GM19025 (cell line): ENCODE data around the gene DNAJC5.

Experiments used
- ATAC-seq: cut with Tn5 transposase; IDR thresholded peaks from one replicate; pipeline ENCODE4 v1.9.1; 2021; ENCODE audit warnings: mild to moderate bottlenecking, low read depth, moderate library complexity; ENCODE audit not compliant: unreplicated experiment

The DNAJC5 gene

DNA sequence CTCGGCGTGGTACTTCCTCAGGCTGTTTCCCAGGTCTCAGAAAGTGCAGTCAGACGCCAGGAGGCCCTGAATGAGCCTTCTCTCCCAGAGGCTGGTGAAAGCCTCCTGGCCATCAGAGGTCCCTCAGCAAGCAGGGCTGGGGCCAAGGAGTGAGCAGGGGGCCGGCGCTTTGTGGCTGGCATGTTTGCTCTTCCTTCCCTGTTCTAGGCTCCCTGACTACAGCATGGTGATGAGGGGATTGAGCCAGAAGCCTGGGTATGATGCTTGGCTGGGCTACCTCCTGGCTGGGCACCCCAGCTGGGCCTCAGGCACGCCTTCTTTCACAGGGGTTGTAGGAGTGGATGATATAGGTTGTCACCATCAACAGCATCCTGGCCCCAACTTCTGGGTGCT is 11.7 kb upstream of the DNAJC5 start:
- no peak for ATAC-seq

DNA sequence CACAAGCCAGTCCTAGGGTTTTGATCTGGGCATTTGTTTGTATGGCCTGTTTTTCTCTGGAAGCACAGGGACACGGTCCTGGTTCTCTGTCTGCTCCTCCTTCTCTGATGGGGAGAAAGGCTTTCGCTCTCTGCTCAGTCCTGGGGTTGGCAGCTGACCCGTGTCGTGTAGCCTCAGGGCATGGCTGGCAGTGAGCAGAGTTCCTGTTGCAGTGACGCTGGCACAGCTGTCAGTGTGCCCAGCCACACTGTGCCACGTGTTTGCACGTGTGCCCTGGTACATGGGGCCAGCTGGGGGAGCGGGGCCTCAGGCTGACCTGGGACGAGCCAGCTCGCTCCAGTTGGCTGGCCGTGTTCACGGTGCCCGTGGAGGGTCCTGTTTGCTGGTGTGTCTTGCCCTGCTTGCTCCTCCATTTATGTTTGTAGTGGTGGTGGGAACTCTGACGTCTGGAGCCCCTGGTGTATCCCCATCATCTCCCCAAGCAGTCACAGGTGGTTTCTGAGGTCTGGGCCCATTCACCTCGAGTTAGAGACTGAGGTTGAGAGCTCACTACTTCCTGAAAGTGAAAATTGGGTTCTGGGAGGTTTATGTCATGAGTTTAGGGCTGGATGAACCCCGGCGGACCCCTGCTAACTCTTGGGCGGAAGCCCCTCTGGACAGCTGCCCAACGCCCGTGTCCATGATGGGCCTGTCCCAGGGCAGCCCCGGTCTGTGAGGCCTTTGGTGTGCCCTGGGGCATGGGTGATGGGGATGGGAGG is 10.2 kb upstream of the DNAJC5 start:
- no peak for ATAC-seq

DNA sequence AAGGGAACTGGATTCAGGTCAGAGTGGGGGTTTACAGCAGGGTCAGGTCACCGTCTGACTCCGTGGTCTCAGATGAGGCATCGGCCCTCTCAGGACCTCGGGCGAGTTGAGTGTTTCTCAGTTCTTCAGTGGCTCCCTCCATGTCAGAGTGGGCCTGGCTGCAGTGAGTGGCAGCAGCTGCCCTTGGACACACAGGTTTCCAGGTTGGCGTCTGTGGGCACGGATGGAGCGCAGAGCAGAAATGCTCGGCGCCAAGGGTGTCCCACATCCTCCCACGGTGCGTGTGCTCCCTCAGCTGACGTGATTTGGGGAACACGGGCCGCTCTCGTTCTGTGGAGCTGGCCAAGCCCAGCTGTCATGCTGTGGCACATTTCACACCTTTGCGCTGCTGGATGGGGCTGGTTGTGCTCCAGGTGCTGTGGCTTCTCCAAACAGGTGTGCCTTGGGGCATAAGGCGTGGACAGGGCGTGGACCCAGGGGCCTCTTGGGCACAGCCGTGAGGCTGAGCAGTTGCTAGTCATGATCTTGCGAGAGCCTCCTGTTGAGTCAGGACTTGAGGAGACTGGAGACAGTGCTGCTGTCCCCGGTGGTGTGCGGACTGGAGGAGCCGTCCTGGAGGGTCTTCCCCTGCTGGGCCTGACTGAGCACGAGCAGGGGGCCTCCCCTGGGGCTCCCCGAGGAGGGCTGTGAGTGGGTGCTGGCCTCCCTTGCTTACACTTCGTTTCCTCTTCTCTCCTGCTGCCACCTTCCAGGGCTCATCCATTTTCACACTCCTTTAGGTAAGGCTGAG is 9.5 kb upstream of the DNAJC5 start:
- ATAC-seq: no peak

DNA sequence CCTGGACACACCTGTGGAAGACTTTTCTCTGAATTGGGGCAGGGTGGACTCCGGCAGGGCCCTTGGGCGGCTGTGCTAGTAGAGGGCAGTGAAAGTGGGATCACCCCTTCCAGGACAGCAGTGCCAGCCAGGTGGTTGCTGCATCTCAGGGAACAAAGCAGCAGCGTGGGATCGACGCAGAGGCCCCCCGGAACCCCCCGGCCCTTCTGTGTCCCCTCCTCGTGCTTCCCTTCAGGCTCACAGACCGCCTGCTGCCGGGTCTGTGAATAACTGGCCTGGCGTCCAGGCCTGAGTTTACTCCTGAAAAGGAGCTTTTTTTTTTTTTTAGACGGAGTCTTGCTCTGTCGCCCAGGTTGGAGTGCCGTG is 8.9 kb upstream of the DNAJC5 start:
- no peak for ATAC-seq

DNA sequence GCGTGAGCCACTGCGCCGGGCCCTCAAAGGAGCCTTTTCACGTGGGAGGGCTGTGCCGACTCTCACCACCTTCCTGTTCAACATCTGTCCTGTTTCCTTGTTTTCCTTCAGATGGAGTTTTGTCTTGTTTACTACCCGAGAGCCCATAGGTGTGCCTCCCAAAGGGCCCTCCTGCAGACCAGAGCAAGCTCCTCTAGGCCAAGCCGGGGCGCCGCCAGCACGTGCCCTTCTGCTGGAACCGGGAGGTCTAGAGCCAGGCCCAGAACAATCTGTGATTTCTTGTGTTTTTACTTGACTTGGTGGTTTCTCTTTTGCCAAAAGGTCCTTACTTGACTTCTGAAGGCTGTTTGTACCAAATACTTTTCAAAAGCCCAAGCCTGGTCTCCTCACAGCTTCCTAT is 8.0 kb upstream of the DNAJC5 start:
- ATAC-seq: no peak

DNA sequence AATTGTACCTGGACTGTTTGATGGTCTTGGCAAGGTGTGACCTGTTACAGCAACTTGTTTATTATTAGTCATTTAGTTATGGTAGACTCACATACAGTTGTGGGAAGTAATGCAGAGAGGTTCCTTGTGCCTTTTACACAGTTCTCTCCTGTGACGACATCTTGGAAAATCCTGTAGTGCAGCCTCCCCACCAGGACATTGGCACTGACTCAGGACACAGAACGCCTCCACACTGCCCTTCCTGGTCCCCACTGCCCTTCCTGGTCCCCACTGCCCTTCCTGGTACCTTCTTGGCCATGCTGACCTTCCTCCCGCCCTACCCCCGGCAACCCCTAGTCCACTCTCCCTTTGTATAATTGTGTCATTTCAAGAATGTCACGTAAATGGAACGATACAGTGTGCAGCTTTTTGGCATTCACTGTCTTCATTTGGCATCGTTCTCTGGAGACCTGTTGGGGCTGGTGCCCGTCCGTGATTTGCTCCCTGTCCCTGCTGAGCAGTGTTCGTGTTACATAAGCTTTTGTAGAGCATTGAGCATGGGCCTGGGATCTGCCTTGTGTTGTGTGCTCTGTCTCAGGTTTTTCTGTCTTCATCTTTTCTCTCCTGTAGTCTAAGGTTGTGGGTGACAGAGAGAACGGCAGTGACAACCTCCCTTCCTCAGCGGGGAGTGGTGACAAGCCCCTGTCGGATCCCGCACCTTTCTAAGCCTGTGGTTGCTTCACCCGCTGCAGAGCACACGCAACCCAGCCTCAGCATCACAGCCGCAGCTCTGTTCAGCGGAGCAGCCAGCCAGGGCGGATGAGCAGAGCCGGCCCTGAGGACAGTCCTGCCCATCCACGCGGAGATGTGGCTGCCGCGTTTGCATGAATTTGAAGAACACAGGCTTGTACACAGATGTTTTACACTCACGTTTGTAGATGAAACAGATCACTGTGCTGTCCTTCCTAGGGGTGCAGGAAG is 5.4 kb upstream of the DNAJC5 start:
- ATAC-seq: no peak

DNA sequence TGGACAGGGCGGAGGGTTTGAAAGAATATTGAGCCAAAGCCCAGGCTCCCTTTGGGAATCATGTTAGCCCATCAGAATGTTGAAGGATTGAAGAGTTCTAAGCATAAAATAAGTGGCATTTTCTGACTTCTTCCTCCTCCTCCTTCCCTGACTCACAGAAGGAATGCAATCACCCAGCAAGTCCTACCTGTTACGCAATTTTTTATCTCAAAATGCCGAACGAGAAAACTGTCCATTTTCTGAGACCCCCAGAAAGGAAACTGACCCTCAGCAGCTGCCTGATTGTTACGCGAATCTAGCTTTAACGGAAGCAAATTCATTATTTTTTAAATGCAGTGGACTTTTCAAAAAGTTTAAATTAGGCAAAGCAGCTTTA is 4.7 kb upstream of the DNAJC5 start:
- no peak for ATAC-seq

DNA sequence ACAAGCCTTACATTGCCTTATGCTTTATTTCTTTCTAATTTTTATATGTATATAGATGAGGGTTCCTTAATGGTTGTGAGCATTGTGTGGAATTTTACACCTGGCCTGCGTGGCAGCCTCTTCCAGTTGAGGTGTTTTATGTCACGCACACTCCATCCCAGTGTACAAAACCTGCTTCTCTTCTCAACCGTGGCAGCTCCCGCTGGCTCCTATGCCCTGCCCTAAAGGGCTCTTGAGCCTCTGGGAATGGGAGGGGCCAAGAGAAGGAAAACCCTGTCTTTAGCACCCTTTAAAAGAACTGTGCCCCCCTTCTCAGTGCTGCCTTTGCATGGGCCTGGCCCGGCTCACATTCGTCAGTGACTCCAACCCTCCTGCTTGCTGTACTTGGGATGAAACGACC is 4.3 kb upstream of the DNAJC5 start:
- no peak for ATAC-seq

DNA sequence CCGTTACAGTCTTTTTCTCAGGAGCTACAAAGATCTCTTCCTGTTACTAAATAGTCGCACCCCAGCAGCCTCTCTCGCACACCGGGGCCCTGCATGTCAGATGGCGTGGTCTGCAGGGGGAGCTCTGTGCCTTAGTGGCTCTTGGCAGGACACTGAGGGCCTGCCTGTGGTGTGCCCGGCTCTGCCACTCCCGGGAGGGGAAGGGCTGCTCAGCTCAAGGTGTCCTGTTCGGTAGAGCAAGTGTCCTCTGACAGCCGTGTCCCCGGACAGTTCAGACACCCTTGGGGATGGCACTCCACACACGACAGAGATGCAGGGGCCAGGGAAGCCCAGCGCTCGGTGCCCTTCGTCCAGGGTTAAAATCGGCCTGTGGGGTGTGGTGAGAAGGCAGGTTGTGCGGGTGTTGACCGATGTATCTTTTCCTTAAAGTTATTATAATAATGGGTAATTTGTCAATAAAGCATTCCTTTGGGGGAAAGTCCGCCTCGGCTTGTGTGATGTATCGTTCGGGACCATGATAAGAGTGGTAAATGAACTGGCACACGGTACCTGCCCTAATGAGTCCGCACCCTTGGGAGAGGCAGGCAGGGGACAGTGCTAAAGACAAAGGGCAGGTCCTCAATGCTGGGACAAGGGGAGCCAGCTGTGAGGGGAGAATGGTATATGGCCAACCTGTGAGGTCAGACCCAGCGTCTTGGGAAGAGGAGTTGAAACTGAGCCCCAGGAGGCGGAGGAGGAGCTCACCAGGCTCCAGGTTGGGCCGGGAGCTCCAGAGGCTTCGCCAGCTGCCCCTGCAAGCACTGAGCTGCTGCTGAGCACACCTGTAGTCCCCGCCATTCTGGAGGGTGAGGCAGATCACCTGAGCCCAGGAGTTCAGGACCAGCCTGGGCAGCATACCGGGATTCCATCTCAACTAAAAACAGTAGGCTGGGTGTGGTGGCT is 3.6 kb upstream of the DNAJC5 start:
- no peak for ATAC-seq

DNA sequence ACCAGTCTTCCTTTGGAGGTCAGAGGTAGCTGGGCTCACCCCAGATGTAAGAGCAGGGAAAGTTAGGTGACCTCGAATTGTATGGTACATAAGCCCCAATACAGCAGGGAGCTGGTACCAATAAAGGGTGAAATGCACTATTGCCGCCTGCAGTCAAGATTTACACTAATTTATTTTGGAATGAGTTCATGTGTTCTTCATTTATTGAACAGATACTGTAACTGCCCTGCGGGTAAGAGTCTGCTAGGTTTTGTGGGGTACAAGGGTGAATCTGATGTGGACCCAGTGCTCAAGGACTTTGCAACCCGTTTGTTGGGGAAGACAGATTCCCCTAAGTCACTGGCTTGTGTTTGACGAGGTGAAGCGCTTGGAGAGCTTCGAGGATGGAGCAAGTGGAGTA is 2.5 kb upstream of the DNAJC5 start:
- ATAC-seq: no peak

DNA sequence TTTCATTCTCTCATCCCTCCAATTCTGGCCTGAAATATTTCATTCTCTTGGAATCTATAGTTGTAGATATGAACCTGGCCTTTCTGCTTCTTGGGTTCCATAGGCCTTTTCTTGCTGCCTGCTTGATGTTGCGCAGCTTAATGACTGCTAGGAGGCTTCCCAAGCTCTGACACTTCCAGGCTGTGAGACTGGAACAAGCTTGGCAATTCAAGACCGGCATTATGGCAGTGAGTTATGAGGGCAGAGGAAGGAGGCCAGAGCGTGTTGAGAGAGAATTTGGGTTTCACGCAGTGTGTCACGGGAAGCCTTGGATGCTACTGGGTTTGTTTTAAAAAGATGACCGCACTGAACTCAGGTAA is 948 bp upstream of the DNAJC5 start:
- no peak for ATAC-seq

DNA sequence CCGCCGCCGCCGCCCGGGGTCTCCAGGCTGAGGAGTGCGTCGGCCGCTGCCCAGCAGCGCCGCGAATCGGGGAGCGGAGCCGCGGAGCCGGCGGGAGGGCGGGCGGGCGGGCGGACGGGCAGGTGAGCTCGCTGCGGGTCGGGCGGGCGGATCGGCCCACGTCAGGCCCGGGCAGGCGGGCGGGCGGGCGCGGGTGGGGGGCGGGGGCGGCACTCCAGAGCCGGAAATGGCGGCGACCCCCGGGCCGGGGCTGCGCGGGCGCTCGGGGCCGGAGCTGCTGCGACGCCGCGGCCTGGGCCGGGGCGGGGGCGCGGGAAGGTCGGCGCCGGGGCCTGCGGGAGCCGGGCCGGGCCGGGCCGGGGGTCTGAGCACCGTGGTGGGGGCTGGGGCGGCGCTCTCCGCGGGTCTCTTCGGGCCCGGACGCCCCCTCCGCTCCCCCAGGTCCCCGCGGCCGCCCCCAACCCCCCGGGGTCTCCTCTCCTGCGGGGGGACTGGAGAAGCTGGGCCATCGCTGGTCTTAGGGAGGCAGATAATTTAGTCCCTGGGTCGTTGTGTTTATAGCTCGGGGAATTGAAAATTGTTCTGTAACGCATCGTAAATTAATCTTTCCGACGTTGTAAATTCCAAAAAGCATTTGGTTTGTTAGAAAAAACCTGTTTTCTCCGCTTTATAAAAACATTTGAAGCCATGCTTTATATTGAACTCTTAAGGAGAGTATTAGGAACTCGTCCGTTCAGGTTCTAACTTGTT is 451 bp downstream of the DNAJC5 start:
- ATAC-seq: no peak

DNA sequence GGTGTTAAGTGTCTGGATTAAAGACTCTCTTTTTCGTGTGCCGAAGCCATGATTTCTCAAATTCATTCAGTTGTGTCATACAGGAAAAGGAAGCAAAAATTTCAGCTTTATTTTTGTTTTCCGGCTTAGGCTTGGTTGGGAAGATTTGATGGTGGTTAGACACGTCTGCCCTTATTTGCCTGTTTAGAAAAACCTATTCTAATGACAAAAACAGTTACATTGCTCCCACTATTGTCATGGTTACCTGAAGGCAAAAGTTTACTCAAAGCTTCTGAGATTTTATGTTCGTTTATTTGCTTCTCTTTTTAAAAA is 982 bp downstream of the DNAJC5 start:
- ATAC-seq: no peak

DNA sequence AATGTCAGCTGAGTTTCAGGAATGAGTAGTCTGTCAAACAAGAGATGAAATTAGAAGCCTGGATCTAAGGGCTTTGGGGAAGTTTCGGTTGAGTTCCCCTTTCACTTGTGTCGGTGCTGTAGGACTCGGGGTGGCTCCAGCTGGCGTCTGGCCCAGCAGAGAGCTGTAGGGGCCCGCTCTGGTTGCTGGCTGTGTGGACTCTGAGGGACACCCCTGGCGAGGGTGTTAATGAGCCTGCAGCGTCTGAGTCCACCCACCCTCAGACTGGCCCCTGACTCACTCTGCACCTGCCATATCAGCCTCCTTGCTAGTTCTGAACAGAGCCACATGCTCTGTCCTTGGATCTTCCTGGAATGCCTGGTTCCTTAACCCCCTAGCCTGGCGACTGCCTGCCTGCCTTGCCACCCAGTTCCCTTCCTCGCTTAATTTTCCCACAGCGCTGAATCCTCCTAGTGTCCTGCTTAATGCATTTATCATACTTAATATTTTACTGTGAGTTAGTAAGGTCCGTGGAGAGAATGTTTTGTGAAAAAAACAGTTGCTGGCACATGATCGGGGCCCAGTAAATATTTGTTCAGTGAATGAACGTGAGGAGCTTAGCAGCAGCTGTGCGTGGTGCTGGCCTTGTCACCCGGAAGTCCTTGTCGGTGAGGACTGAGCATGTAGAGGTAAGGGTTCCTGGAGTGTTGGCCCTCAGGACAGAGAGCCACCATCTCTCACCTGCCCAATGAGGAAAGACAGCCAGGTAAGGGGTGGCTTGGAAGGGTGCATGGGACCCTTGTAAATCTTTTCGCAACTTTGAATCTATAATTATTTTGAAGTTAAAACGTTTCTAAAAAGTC is 1.6 kb downstream of the DNAJC5 start:
- ATAC-seq: no peak

DNA sequence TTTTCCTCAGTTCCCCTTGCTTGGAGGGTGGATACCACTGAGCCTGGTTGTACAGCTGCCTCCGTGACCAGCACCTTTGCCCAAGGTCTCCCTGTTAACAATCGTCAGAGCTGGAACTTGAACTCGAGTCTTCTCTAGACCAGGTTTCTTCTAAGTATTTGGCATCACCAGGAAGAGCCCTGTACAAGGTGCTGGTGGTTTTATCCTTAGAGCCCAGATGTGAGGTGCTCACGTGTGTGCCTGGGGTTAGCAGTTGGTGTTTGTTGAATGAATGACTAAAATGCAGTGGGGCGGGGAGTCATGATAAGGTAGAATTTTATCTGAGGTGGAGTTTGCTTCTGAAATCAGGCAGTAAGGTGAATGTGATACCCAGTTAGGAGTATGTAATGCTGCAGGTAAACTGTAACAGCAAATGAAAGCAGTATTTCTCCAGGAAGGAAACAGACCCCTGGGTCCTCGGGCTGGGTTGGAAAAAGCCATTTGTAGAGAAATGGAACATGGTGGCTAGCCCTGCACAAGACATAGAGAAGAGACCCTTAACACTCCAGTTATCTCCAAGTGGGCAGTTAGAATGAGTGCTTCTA is 3.1 kb downstream of the DNAJC5 start:
- no peak for ATAC-seq

DNA sequence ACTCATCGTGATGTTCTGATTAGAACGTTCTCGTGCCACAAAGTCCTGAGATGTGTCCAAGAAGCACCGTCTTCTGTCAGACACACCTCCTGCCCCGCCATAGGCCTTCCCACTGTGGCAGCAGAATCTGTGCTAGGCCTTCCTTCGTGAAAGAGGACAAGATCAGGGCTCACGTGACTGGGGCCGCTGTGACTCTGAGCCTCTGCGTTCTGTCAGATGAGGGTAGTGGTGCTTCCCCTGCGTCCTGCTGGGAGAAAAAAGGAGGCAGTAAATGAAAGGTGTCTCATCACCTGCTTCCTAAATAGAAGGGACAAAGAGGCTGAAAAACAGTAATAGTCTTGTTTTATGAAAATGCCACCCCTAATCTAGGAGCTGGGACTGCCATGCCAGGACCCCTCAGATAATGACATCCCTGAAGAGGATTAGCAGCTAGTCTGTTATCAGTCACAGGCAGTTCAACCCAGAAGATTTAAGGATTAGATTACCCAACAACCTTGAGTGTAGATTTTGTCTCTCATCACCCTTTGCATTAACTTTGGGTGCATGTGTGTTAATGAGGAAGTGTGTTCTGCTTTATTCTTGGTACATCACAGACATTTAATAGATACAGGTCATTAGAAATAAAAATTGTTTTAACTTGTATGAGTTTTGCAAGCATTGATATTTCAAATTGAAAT is 4.1 kb downstream of the DNAJC5 start:
- no peak for ATAC-seq

DNA sequence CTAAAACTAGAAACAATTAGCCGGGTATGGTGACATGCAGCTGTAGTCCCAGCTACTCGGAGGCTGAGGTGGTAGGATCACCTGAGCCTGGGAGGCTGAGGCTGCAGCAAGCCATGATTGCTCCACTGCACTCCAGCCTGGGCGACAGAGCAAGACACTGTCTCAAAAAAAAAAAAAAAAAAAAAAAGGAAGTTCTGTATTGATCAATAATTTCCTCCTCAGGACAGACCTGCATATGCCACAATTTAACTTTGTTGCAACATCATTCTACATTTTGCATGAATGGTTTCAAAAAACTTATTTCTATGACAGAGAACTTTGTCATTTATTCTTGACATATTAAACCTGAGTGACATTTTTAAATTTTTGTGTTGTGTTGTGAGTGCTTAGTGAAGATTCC is 5.5 kb downstream of the DNAJC5 start:
- ATAC-seq: no peak
